GM12864 (cell line): ENCODE data around the gene CRKL.
"Not testable (repeated sequence)": the region's sequence is repeated elsewhere in the genome, so short reads cannot be mapped to it uniquely, and the experiment has no call there.

Source experiments
- DNase-seq: peaks from one replicate; pipeline ENCODE4 v3.0.0-alpha.2; 2011; ENCODE audit warnings: low read depth
- H3K4me3 ChIP-seq: 2 replicates; pipeline ENCODE4 v1.5.1; 2011; ENCODE audit warnings: mild to moderate bottlenecking, low read depth, low read length, control low read depth
- TF ChIP-seq, protein P1 (sequence below): IDR thresholded peaks from 2 replicates; pipeline ENCODE4 v1.5.1; 2011; ENCODE audit warnings: low read depth, mild to moderate bottlenecking, moderate library complexity, low read length, control low read depth, inconsistent platforms; ENCODE audit errors: missing control alignments

CRKL gene

GRCh38 chr22:20903093-20903492 lies 14.1 kb upstream of the CRKL start:
- TF ChIP-seq, protein P1, sequence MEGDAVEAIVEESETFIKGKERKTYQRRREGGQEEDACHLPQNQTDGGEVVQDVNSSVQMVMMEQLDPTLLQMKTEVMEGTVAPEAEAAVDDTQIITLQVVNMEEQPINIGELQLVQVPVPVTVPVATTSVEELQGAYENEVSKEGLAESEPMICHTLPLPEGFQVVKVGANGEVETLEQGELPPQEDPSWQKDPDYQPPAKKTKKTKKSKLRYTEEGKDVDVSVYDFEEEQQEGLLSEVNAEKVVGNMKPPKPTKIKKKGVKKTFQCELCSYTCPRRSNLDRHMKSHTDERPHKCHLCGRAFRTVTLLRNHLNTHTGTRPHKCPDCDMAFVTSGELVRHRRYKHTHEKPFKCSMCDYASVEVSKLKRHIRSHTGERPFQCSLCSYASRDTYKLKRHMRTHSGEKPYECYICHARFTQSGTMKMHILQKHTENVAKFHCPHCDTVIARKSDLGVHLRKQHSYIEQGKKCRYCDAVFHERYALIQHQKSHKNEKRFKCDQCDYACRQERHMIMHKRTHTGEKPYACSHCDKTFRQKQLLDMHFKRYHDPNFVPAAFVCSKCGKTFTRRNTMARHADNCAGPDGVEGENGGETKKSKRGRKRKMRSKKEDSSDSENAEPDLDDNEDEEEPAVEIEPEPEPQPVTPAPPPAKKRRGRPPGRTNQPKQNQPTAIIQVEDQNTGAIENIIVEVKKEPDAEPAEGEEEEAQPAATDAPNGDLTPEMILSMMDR: no peak
- DNase-seq: no peak

GRCh38 chr22:20904008-20904979 lies 12.9 kb upstream of the CRKL start:
- no peak for DNase-seq
- TF ChIP-seq, protein P1: no peak

More at GRCh38 chr22:20903093-20903492, 14.1 kb upstream of the CRKL start:
- no peak overlapping the region for H3K4me3 ChIP-seq

DNA sequence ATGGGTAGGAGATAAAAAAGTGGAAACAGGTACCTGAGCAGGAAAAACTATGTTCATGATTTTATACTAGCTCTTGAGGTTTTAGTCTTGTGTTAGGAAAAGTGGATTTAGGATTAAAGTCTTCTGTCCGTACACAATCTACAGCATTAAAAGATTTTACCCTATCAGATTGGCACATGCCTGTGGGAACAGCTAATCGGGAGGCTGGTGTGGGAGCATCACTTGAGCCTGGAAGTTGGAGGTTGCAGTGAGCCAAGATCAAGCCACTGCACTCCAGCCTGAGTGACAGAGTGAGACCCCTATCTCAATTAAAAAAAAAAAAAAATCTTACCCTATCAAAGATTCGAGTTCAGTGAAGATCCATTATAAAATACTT lies 12.2 kb upstream of the CRKL start:
- DNase-seq: no peak
- no peak overlapping the region for H3K4me3 ChIP-seq
- TF ChIP-seq, protein P1: no peak

More at GRCh38 chr22:20904008-20904979, 12.9 kb upstream of the CRKL start:
- H3K4me3 ChIP-seq: no peak overlapping the region

- TF ChIP-seq, protein P1: no peak
- no peak for DNase-seq
- H3K4me3 ChIP-seq: no peak overlapping the region
Observed at GRCh38 chr22:20905415-20906386, 11.5 kb upstream of the CRKL start.

GRCh38 chr22:20906387-20906767 lies 10.8 kb upstream of the CRKL start:
- TF ChIP-seq, protein P1: no peak
- no peak overlapping the region for H3K4me3 ChIP-seq
- DNase-seq: no peak

DNA sequence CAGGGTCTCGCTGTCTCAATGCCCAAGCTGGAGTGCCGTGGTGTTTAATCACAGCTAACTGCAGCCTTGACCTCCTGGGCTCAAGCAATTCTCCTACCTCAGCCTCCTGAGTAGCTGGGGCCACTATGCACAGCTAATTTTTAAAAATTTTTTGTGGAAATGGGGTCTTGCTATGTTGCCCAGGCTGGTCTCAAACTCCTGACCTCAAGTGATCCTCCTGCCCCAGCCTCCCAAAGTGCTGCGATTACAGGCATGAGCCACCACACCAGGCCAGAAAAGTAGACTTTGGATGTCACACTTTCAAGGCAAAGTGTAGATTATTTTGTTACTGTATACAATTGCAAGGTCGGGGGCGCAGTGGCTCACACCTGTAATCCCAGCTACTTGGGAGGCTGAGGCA lies 8.5 kb upstream of the CRKL start:
- H3K4me3 ChIP-seq: not testable (repeated sequence)

GRCh38 chr22:20909543-20910303 lies 7.5 kb upstream of the CRKL start:
- TF ChIP-seq, protein P1: no peak
- DNase-seq: no peak
- H3K4me3 ChIP-seq: no peak overlapping the region

More for the DNA sequence above, 8.5 kb upstream of the CRKL start:
- DNase-seq: not testable (repeated sequence)
